Measurements from ENCODE around the gene LRSAM1.

DNA sequence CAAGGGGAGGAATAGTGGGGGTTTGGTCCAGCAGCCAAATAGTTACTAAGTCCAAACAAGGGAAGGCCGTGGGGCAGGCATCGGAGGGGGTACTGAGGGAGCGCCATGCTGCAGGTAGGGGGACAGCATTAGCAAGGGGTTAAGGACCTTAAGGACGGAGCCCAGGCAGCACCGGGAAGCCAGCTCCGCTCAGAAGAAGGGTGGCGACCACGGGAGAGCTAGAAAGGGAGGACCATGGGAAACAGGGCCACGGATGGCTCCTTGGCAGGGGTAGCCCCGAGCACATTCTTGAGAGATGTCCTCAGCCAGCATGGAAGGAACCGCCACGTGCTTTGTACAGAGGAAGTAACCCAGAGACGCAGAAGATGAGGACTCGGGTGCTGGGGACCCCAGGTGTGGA, 84.5 kb downstream of the LRSAM1 start:
- TF ChIP-seq, protein P1, sequence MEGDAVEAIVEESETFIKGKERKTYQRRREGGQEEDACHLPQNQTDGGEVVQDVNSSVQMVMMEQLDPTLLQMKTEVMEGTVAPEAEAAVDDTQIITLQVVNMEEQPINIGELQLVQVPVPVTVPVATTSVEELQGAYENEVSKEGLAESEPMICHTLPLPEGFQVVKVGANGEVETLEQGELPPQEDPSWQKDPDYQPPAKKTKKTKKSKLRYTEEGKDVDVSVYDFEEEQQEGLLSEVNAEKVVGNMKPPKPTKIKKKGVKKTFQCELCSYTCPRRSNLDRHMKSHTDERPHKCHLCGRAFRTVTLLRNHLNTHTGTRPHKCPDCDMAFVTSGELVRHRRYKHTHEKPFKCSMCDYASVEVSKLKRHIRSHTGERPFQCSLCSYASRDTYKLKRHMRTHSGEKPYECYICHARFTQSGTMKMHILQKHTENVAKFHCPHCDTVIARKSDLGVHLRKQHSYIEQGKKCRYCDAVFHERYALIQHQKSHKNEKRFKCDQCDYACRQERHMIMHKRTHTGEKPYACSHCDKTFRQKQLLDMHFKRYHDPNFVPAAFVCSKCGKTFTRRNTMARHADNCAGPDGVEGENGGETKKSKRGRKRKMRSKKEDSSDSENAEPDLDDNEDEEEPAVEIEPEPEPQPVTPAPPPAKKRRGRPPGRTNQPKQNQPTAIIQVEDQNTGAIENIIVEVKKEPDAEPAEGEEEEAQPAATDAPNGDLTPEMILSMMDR (IDR thresholded peaks at IDR 0.05), result no peak
- TF ChIP-seq POLR2A (IDR thresholded peaks at IDR 0.05), result no peak

All from testis (tissue), 2 donors.